Adrenal gland (tissue), 12 donors: ENCODE data around the gene PRKN. TPM values are rescaled to one million over a fixed set of nuclear protein-coding genes. Genes with fewer than 3 reads are reported as not detected.
"Not testable (repeated sequence)": the region's sequence is repeated elsewhere in the genome, so short reads cannot be mapped to it uniquely, and the experiment has no call there.

Experiments used
- DNase-seq, 7 donors: peaks; one replicate each; pipeline ENCODE4 v3.0.0-alpha.2; 2019 to 2020
- H3K27ac ChIP-seq, 5 donors: fragments of 200-600 bp; sonication (generic) in 4 of 5; 1 replicate in 3 of 5; 2 replicates in 2 of 5; pipeline versions ENCODE4 v1.5.1 to v1.8.0; 2016 to 2020; ENCODE audit warnings: mild to moderate bottlenecking in 1 of 5
- H3K27me3 ChIP-seq: fragments of 200-600 bp; 2 replicates; pipeline ENCODE4 v1.8.0; 2021
- H3K36me3 ChIP-seq, 2 donors: fragments of 200-600 bp; replicated peaks in 1 of 2; 1 replicate in 1 of 2; 2 replicates in 1 of 2; pipeline versions ENCODE4 v1.5.1 to v1.8.0; 2018 to 2022
- H3K4me1 ChIP-seq, 2 donors: fragments of 200-600 bp; replicated peaks in 1 of 2; 1 replicate in 1 of 2; 2 replicates in 1 of 2; pipeline versions ENCODE4 v1.5.1 to v1.8.0; 2018 to 2021
- H3K4me3 ChIP-seq, 4 donors: fragments of 200-600 bp; sonication (generic) in 3 of 4; one replicate each; pipeline ENCODE4 v1.5.1; 2016 to 2018
- H3K9me3 ChIP-seq, 3 donors: fragments of 200-600 bp; sonication (generic) in 1 of 3; replicated peaks in 1 of 3; 1 replicate in 2 of 3; 2 replicates in 1 of 3; pipeline versions ENCODE4 v1.5.1 to v1.8.0; 2016 to 2021
- CTCF ChIP-seq, 6 experiments: fragments of 450-650 bp in 4 of 6; fragments of 200-600 bp in 2 of 6; sonication (generic) in 1 of 6; IDR thresholded peaks; 1 replicate in 5 of 6; 2 replicates in 1 of 6; pipeline versions ENCODE4 v1.5.1 to v1.8.0; 2016 to 2021; ENCODE audit warnings: antibody characterized with exemption in 6 of 6, mild to moderate bottlenecking in 2 of 6, moderate library complexity in 1 of 6
- POLR2A ChIP-seq, 2 donors: fragments of 450-650 bp; IDR thresholded peaks; one replicate each; pipeline ENCODE4 v1.6.1; 2017; ENCODE audit warnings: antibody characterized with exemption in 2 of 2, mild to moderate bottlenecking in 2 of 2, moderate library complexity in 1 of 2
- WGBS, 4 donors: extraction: QIAGEN DNeasy Blood & Tissue Kit in 2 of 4; methylation state at CpG; one replicate each; pipeline versions ENCODE4 v1.1.5 to v1.1.7; 2013 to 2017; 5-methylcytosine and 5-hydroxymethylcytosine counted together
- intact Hi-C, 2 donors: fragments of 100-400 bp; cut with DNase I; formaldehyde crosslinking; loops; one replicate each; pipeline versions ENCODE4 v1.14.1 to v1.15.0; 2022 to 2023
- polyA plus RNA-seq, 3 donors: library from polyadenylated mRNA; stranded (reverse); fragments of 200-250 nt in 2 of 3; fragments of 350-450 nt in 1 of 3; fragmentation: Illumina TruSeq in 1 of 3; extraction: RNeasy Lipid Tissue Mini Kit (QIAGEN cat#74804) in 1 of 3; gene quantifications; one replicate each; pipeline ENCODE4 v1.2.3, GENCODE V29; 2013 to 2014
- total RNA-seq, 9 donors: library from RNA; depleted of rRNA in 4 of 9; stranded (reverse); fragments of >200 nt in 4 of 9; fragments of 120-200 nt in 1 of 9; fragmentation: NEBNext Ultra II Directional in 1 of 9; extraction: Animal tissue kit (Norgen Biotek cat#: 25700) in 1 of 9; gene quantifications; one replicate each; pipeline versions ENCODE4 v1.1.0 to v1.2.4, GENCODE V29; 2013 to 2023
- donor health status: healthy with polysubstance abuse.
- donor health status: Bipolar disorder and iron deficiency.
- donor health status: DM: yes; HTN: yes; CAD: no.
- donor health status: DM: no; HTN: no; CAD: no.
- donor health status: DM: no; HTN: no; CAD: no.
- donor health status: DM: yes; HTN: yes; CAD: no.

PRKN gene
- total and polyA plus RNA-seq, 12 donors = 1.9 to 159 (median 13.3) TPM

- no peak for DNase-seq
- intact Hi-C loops = no loop called here
- no peaks in the 10 kb centered on the region for H3K27me3 ChIP-seq
- H3K36me3 ChIP-seq = no peaks in the 10 kb centered on the region
- TF ChIP-seq POLR2A (IDR thresholded peaks at IDR 0.05) (no peak), CTCF (IDR thresholded peaks at IDR 0.05) (no peak)
- no peak overlapping the region for H3K27ac ChIP-seq
- H3K9me3 ChIP-seq = peaks cover 0 to 4% (median 0%) of the 10 kb centered on the region in 3 donors
- H3K4me1 ChIP-seq = peaks cover 0 to 11% of the 10 kb centered on the region in 2 donors
- H3K4me3 ChIP-seq = no peak overlapping the region
Observed at GRCh38 chr6:162680367-162680766, 47.2 kb downstream of the PRKN start.

- no peak for DNase-seq
- no peak overlapping the region for H3K27ac ChIP-seq
- H3K9me3 ChIP-seq = peaks cover 0 to 4% (median 0%) of the 10 kb centered on the region in 3 donors
- H3K27me3 ChIP-seq = no peaks in the 10 kb centered on the region
- no peak for TF ChIP-seq POLR2A (IDR thresholded peaks at IDR 0.05)
- no peak for TF ChIP-seq CTCF (IDR thresholded peaks at IDR 0.05)
- no peaks in the 10 kb centered on the region for H3K36me3 ChIP-seq
- 84 to 97% (median 89%) methylated on average over 1 of the region's 1 CpG for WGBS, 4 donors
- intact Hi-C loops = no loop called here
- peaks cover 0 to 11% of the 10 kb centered on the region in 2 donors for H3K4me1 ChIP-seq
- H3K4me3 ChIP-seq = no peak overlapping the region
Observed at GRCh38 chr6:162679681-162680080, 47.9 kb downstream of the PRKN start.

GRCh38 chr6:162678896-162679295 lies 48.7 kb downstream of the PRKN start:
- H3K4me1 ChIP-seq, H3K27ac ChIP-seq, DNase-seq, H3K27me3 ChIP-seq, H3K36me3 ChIP-seq, intact Hi-C loops, H3K9me3 ChIP-seq, H3K4me3 ChIP-seq: not testable (repeated sequence)
- 90 to 97% (median 91%) methylated on average over 7 of the region's 7 CpGs for WGBS, 4 donors

GRCh38 chr6:162675503-162675902 lies 52.1 kb downstream of the PRKN start:
- DNase-seq = no peak
- no peaks in the 10 kb centered on the region for H3K27me3 ChIP-seq
- H3K4me3 ChIP-seq = no peak overlapping the region
- no peak overlapping the region for H3K27ac ChIP-seq
- TF ChIP-seq POLR2A (IDR thresholded peaks at IDR 0.05) (no peak), CTCF (IDR thresholded peaks at IDR 0.05) (no peak)
- no peaks in the 10 kb centered on the region for H3K4me1 ChIP-seq
- intact Hi-C loops = no loop called here
- no peaks in the 10 kb centered on the region for H3K36me3 ChIP-seq
- H3K9me3 ChIP-seq = no peaks in the 10 kb centered on the region

- Histone ChIP-seq H3K27me3 (no peaks in the 10 kb centered on the region), H3K27ac (no peak overlapping the region), H3K4me3 (no peak overlapping the region), H3K4me1 (no peaks in the 10 kb centered on the region), H3K9me3 (no peaks in the 10 kb centered on the region), H3K36me3 (no peaks in the 10 kb centered on the region)
- intact Hi-C loops = no loop called here
- TF ChIP-seq CTCF (IDR thresholded peaks at IDR 0.05) (no peak), POLR2A (IDR thresholded peaks at IDR 0.05) (no peak)
- DNase-seq = no peak
- 70 to 79% (median 74%) methylated on average over 3 of the region's 3 CpGs for WGBS, 4 donors
Observed at GRCh38 chr6:162674452-162674851, 53.1 kb downstream of the PRKN start.
